ENCODE results near the gene PRDM10. TPM values are rescaled to one million over a fixed set of nuclear protein-coding genes. Genes with fewer than 3 reads are reported as not detected.

The PRDM10 gene
- total and polyA plus RNA-seq, 10 of the 15 experiments (the other 5 are each of a cell fraction or from before 2014, with no cell fraction given), result 0.93 to 6.2 (median 4.1) TPM

- TF ChIP-seq RELA (IDR thresholded peaks at IDR 0.05; ENCODE audit: borderline replicate concordance, partially characterized antibody) (no peak), ZBTB40 (IDR thresholded peaks at IDR 0.05; ENCODE audit: borderline replicate concordance) (no peak), CREM (IDR thresholded peaks at IDR 0.05; ENCODE audit: low read depth) (peak; percentile 72), BRCA1 (IDR thresholded peaks at IDR 0.05; ENCODE audit: low read depth, low read length) (no peak), ASH2L (IDR thresholded peaks at IDR 0.05; ENCODE audit: borderline replicate concordance, low read depth) (0 out of 2 replicates have a peak, but pooled peaks have one; percentile 37), CHD2 (IDR thresholded peaks at IDR 0.05; ENCODE audit: borderline replicate concordance, low read depth, low read length) (no peak; the same call in none of the 2 replicates), CREB1 (IDR thresholded peaks at IDR 0.05; ENCODE audit: low read depth) (peak; percentile 70; the same call in 1 of the 2 replicates), ATF7 (IDR thresholded peaks at IDR 0.05; ENCODE audit: low read depth) (no peak; the same call in 1 of the 2 replicates), GABPA (IDR thresholded peaks at IDR 0.05; ENCODE audit: low read depth) (no peak), PRDM15 (CRISPR knock-in tag; IDR thresholded peaks at IDR 0.05) (no peak), ETV6 (conservative IDR thresholded peaks at IDR 0.05 in 1 of 2, IDR thresholded peaks at IDR 0.05 in 1 of 2; ENCODE audit: borderline replicate concordance in 1 of 2, low read depth in 1 of 2) (peak in 1 of 2 experiments; percentile 68; a peak in 1 of 4 replicates), ZNF622 (IDR thresholded peaks at IDR 0.05) (no peak), HDGF (IDR thresholded peaks at IDR 0.05) (no peak)
- TF ChIP-seq, protein P1, sequence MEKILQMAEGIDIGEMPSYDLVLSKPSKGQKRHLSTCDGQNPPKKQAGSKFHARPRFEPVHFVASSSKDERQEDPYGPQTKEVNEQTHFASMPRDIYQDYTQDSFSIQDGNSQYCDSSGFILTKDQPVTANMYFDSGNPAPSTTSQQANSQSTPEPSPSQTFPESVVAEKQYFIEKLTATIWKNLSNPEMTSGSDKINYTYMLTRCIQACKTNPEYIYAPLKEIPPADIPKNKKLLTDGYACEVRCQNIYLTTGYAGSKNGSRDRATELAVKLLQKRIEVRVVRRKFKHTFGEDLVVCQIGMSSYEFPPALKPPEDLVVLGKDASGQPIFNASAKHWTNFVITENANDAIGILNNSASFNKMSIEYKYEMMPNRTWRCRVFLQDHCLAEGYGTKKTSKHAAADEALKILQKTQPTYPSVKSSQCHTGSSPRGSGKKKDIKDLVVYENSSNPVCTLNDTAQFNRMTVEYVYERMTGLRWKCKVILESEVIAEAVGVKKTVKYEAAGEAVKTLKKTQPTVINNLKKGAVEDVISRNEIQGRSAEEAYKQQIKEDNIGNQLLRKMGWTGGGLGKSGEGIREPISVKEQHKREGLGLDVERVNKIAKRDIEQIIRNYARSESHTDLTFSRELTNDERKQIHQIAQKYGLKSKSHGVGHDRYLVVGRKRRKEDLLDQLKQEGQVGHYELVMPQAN (conservative IDR thresholded peaks at IDR 0.05), result peak; percentile 81
- TF ChIP-seq, protein P2, sequence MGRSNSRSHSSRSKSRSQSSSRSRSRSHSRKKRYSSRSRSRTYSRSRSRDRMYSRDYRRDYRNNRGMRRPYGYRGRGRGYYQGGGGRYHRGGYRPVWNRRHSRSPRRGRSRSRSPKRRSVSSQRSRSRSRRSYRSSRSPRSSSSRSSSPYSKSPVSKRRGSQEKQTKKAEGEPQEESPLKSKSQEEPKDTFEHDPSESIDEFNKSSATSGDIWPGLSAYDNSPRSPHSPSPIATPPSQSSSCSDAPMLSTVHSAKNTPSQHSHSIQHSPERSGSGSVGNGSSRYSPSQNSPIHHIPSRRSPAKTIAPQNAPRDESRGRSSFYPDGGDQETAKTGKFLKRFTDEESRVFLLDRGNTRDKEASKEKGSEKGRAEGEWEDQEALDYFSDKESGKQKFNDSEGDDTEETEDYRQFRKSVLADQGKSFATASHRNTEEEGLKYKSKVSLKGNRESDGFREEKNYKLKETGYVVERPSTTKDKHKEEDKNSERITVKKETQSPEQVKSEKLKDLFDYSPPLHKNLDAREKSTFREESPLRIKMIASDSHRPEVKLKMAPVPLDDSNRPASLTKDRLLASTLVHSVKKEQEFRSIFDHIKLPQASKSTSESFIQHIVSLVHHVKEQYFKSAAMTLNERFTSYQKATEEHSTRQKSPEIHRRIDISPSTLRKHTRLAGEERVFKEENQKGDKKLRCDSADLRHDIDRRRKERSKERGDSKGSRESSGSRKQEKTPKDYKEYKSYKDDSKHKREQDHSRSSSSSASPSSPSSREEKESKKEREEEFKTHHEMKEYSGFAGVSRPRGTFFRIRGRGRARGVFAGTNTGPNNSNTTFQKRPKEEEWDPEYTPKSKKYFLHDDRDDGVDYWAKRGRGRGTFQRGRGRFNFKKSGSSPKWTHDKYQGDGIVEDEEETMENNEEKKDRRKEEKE (IDR thresholded peaks at IDR 0.05), result peak; percentile 71
Observed at GRCh38 chr11:130002846-130003716, 446 bp upstream of the PRDM10 start (continued).

All from GM12878 (cell line).